AG20443 (cell line): ENCODE measurements around the gene IL13RA2.

Source experiments
- DNase-seq: peaks from one replicate; pipeline ENCODE4 v3.0.0; 2012; ENCODE audit warnings: low spot score, mixed read lengths

Gene IL13RA2

GRCh38 chrX:114985967-114986592 is 31.3 kb downstream of the IL13RA2 start:
- peak; percentile 6 for DNase-seq

GRCh38 chrX:114976292-114976691 is 41.1 kb downstream of the IL13RA2 start:
- DNase-seq = peak; percentile 38

- DNase-seq = no peak
Observed at GRCh38 chrX:114973013-114973412, 44.4 kb downstream of the IL13RA2 start.

GRCh38 chrX:114970806-114971205 is 46.6 kb downstream of the IL13RA2 start:
- no peak for DNase-seq

GRCh38 chrX:114964374-114964773 is 53.0 kb downstream of the IL13RA2 start:
- no peak for DNase-seq

- DNase-seq = no peak
Observed at GRCh38 chrX:114962209-114962608, 55.2 kb downstream of the IL13RA2 start.

GRCh38 chrX:114959729-114960128 is 57.7 kb downstream of the IL13RA2 start:
- DNase-seq = peak; percentile 14
